GM20431 (cell line): Measurements from ENCODE around the gene PLA2G12A.

Source experiments
- in situ Hi-C: fragments of 300-500 bp; cut with MseI, MboI; formaldehyde crosslinking; loops from one replicate; pipeline ENCODE4 v1.15.0; 2020; ENCODE audit warnings: low sequenced_read_pairs; ENCODE audit not compliant: unreplicated experiment

Gene PLA2G12A

GRCh38 chr4:109729718-109730618 lies at the start of gene PLA2G12A:
Gene PLA2G12A (minus strand): TSS chr4:109730070. CDS start chr4:109729809, 261 bp downstream.
- in situ Hi-C loops = no loop called here

- in situ Hi-C loops = no loop called here
Observed at GRCh38 chr4:109764789-109765402, 35.0 kb upstream of the PLA2G12A start.

GRCh38 chr4:109764376-109764775 lies 34.5 kb upstream of the PLA2G12A start:
- in situ Hi-C loops = no loop called here

- in situ Hi-C loops = no loop called here
Observed at GRCh38 chr4:109760682-109761081, 30.8 kb upstream of the PLA2G12A start.

GRCh38 chr4:109755656-109756055 lies 25.8 kb upstream of the PLA2G12A start:
- in situ Hi-C loops = no loop called here

GRCh38 chr4:109754093-109754857 lies 24.4 kb upstream of the PLA2G12A start:
- in situ Hi-C loops = no loop called here

GRCh38 chr4:109752525-109752924 lies 22.7 kb upstream of the PLA2G12A start:
- in situ Hi-C loops = no loop called here

GRCh38 chr4:109751852-109752251 lies 22.0 kb upstream of the PLA2G12A start:
- in situ Hi-C loops = no loop called here

GRCh38 chr4:109750652-109751244 lies 20.9 kb upstream of the PLA2G12A start:
- in situ Hi-C loops = no loop called here

- in situ Hi-C loops = no loop called here
Observed at GRCh38 chr4:109749388-109750082, 19.7 kb upstream of the PLA2G12A start.

- in situ Hi-C loops = no loop called here
Observed at GRCh38 chr4:109748114-109748513, 18.2 kb upstream of the PLA2G12A start.

GRCh38 chr4:109746728-109747127 lies 16.9 kb upstream of the PLA2G12A start:
- in situ Hi-C loops = no loop called here

- in situ Hi-C loops = no loop called here
Observed at GRCh38 chr4:109745830-109746229, 16.0 kb upstream of the PLA2G12A start.

- in situ Hi-C loops = no loop called here
Observed at GRCh38 chr4:109739547-109739946, 9.7 kb upstream of the PLA2G12A start.

GRCh38 chr4:109738104-109738872 lies 8.4 kb upstream of the PLA2G12A start:
- in situ Hi-C loops = no loop called here

GRCh38 chr4:109735566-109736365 lies 5.9 kb upstream of the PLA2G12A start:
- in situ Hi-C loops = no loop called here

- in situ Hi-C loops = no loop called here
Observed at GRCh38 chr4:109733728-109734127, 3.9 kb upstream of the PLA2G12A start.
